ENCODE data around the gene OR1L8. TPM values are rescaled to one million over a fixed set of nuclear protein-coding genes. Genes with fewer than 3 reads are reported as not detected.

The OR1L8 gene
- total RNA-seq, 1 experiment from 2014 or later: not detected

- TF ChIP-seq SIN3A (IDR thresholded peaks at IDR 0.05; ENCODE audit: borderline replicate concordance, insufficient read depth, low read depth, low read length) (no peak), TCF7L2 (IDR thresholded peaks at IDR 0.05; ENCODE audit: low read depth, low read length) (no peak), REST (IDR thresholded peaks at IDR 0.05; ENCODE audit: insufficient read depth in 1 of 2, low read depth in 2 of 2, low read length in 1 of 2) (no peak), POLR2AphosphoS5 (IDR thresholded peaks at IDR 0.05; ENCODE audit: low read depth, low read length) (no peak), CTCF (IDR thresholded peaks at IDR 0.05) (no peak)
- no peak overlapping the region for H3K4me3 ChIP-seq (ENCODE audit: low read depth in 2 of 2, low read length in 2 of 2)
- H3K4me1 ChIP-seq (ENCODE audit: control insufficient read depth, insufficient read depth, low read length): no peaks in the 10 kb centered on the region
- no peak for ATAC-seq
- ChIA-PET POLR2A (no interaction called here), CTCF (no interaction called here)
- in situ Hi-C loops (cut with HindIII; ENCODE audit: low pct_unique_long_range_greater_than_20kb, low sequenced_read_pairs) (no loop called here), intact Hi-C loops (cut with micrococcal nuclease; ENCODE audit: unreplicated experiment) (no loop called here)
- no peaks in the 10 kb centered on the region for H3K36me3 ChIP-seq (ENCODE audit: control insufficient read depth, insufficient read depth, low read length)
- H3K9me3 ChIP-seq (ENCODE audit: control insufficient read depth, insufficient read depth, low read depth, low read length): no peaks in the 10 kb centered on the region
- DNase-seq (ENCODE audit: low read depth, low spot score): no peak
- no TSS peak for BruUV-seq (replicated peaks)
- no peaks in the 10 kb centered on the region for H3K27me3 ChIP-seq (ENCODE audit: control insufficient read depth, insufficient read depth, low read length)
- H3K27ac ChIP-seq (ENCODE audit: low read length): no peak overlapping the region
These were observed 23.4 kb upstream of the OR1L8 start for GRCh38 chr9:122606587-122606986.

DNA sequence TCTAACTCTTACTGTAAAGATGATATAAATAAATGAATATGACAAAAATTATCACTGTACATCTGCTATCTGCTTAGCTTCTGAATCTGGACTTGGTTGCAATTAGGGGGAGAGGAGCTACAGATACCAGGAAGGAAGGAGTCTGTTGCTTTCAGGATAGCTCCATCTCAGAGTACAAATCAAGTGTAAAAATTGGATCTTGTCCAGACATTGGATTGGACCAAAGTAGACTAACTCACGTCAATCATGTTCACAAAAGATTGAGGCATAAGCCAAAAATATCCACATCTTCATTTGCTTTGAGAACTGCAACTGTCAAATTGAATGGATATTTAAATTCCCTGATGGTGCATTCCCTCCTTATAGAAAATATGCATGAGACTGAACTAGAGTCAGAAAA is 22.5 kb upstream of the OR1L8 start:
- BruUV-seq (replicated peaks): no TSS peak
- Histone ChIP-seq H3K4me3 (ENCODE audit: low read depth in 2 of 2, low read length in 2 of 2) (no peak overlapping the region), H3K36me3 (ENCODE audit: control insufficient read depth, insufficient read depth, low read length) (no peaks in the 10 kb centered on the region), H3K9me3 (ENCODE audit: control insufficient read depth, insufficient read depth, low read depth, low read length) (no peaks in the 10 kb centered on the region), H3K4me1 (ENCODE audit: control insufficient read depth, insufficient read depth, low read length) (no peaks in the 10 kb centered on the region), H3K27ac (ENCODE audit: low read length) (no peak overlapping the region), H3K27me3 (ENCODE audit: control insufficient read depth, insufficient read depth, low read length) (no peaks in the 10 kb centered on the region)
- intact Hi-C loops (cut with micrococcal nuclease; ENCODE audit: unreplicated experiment): no loop called here
- ATAC-seq (no peak), DNase-seq (ENCODE audit: low read depth, low spot score) (no peak)
- CTCF ChIA-PET: no interaction called here
- POLR2A ChIA-PET: no interaction called here
- in situ Hi-C loops (cut with HindIII; ENCODE audit: low pct_unique_long_range_greater_than_20kb, low sequenced_read_pairs): no loop called here
- no peak for TF ChIP-seq POLR2AphosphoS5 (IDR thresholded peaks at IDR 0.05; ENCODE audit: low read depth, low read length)
- TF ChIP-seq TCF7L2 (IDR thresholded peaks at IDR 0.05; ENCODE audit: low read depth, low read length): no peak
- no peak for TF ChIP-seq REST (IDR thresholded peaks at IDR 0.05; ENCODE audit: insufficient read depth in 1 of 2, low read depth in 2 of 2, low read length in 1 of 2)
- TF ChIP-seq CTCF (IDR thresholded peaks at IDR 0.05): no peak
- TF ChIP-seq SIN3A (IDR thresholded peaks at IDR 0.05; ENCODE audit: borderline replicate concordance, insufficient read depth, low read depth, low read length): no peak

Data from Panc1 (cell line).